GM20431 (cell line): Measurements from ENCODE around the gene CACNA1D.
"Not testable (repeated sequence)": the region's sequence is repeated elsewhere in the genome, so short reads cannot be mapped to it uniquely, and the experiment has no call there.

Experiments used
- in situ Hi-C: fragments of 300-500 bp; cut with MseI, MboI; formaldehyde crosslinking; loops from one replicate; pipeline ENCODE4 v1.15.0; 2020; ENCODE audit warnings: low sequenced_read_pairs; ENCODE audit not compliant: unreplicated experiment

Gene CACNA1D

DNA sequence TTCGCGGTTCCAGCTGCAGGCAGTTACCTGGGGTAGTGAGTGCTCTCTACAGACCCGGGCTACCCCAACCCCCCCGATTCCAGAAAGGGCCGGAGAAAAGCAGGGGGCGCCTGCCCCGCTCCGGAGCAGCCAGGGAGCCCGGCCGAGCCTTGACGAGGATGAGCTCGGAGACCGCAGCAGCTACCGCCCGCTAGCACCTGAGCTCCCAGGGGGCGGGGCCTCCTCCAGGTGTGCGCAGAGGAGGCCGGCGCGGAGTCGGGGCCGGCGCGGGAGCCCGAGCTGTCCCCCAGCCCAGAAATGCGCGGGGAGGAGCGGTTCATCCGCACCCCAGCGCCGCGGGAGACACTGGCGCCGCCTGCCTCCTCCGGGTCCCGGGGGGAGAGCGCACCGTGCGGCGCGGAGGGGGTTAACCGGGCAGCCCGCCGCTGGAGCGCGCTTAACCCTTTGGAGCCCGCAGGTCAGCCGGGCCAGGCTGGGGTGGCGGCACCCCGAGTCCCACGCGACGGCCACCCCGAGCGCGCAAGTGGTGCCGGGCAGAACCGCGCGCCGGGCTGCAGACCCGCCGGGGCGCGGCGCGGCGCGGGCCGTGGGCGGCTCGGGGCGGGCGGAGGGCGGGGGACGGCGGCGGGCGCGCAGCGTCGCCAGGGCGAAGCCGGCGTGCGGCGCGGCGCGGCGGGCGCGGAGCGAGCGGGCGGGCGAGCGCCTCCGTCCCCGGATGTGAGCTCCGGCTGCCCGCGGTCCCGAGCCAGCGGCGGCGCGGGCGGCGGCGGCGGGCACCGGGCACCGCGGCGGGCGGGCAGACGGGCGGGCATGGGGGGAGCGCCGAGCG lies at the start of gene CACNA1D:
Gene CACNA1D (plus strand): TSS at position 649 of the 829 bp plus-strand sequence. CDS start 556 bp downstream, outside the sequence.
- in situ Hi-C loops, result no loop called here

- in situ Hi-C loops, result no loop called here
Measured at GRCh38 chr3:53457068-53457467, 37.3 kb upstream of the CACNA1D start.

GRCh38 chr3:53460326-53460725 lies 34.1 kb upstream of the CACNA1D start:
- in situ Hi-C loops, result no loop called here

GRCh38 chr3:53464424-53464823 lies 30.0 kb upstream of the CACNA1D start:
- in situ Hi-C loops, result no loop called here

GRCh38 chr3:53469758-53470157 lies 24.7 kb upstream of the CACNA1D start:
- in situ Hi-C loops, result not testable (repeated sequence)

GRCh38 chr3:53473422-53473821 lies 21.0 kb upstream of the CACNA1D start:
- in situ Hi-C loops, result no loop called here

- in situ Hi-C loops, result not testable (repeated sequence)
Measured at GRCh38 chr3:53476372-53476771, 18.0 kb upstream of the CACNA1D start.

- in situ Hi-C loops, result not testable (repeated sequence)
Measured at GRCh38 chr3:53477689-53478088, 16.7 kb upstream of the CACNA1D start.

GRCh38 chr3:53478166-53478830 lies 16.1 kb upstream of the CACNA1D start:
- in situ Hi-C loops, result no loop called here

DNA sequence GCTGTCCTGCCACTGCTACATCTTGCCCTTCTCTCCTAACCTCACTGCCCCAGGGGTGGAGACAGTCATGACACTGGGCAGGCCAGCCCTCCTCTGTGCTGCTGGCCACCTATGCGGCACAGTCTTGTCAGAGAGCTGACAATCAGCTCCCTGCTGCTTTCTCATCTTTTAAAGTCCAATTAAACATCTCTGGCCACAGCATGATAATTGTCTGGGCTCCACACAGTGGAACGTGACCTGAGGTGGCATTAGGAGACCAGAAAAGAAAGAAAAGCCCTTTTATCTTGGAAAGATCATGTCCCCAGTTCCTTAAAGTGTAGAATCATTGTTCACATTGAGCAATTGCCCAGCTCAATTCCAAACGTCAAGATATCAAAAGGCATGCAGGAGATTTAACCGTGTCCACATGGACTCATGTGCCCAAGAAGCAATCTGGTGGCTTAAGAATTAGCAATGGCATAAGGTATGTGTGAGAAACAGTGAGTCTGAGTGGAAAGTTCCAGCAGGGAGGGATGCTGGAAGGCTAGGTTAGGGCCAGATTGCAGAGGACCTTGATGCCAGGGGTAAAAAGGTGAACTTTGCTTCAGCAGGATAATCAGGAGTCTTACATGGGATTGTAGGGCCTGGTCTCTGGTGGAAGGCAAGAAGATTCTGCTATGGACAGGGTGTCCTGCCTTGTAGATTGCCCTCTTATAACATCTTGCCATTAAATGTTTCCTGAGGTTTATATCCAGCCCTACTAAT lies 15.3 kb upstream of the CACNA1D start:
- in situ Hi-C loops, result no loop called here

DNA sequence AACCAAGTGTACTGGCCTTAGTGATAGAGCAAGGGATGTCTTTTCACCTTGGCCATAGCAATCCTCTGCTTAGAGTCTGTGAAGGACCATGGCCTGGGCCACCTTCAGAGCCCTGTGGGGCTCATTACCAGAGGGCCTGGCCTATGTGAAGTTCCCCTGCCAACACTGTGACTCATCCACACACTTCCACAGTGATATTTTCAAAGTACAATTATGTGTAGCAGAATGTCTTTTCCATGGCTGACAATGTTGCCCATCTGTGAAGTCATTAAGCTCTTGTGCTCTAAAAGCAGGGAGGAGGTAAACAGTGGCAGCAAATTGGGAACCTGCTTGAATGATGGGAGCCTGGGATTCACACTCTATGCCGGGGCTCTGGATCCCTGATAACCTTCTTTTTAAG lies 12.2 kb upstream of the CACNA1D start:
- in situ Hi-C loops, result no loop called here

DNA sequence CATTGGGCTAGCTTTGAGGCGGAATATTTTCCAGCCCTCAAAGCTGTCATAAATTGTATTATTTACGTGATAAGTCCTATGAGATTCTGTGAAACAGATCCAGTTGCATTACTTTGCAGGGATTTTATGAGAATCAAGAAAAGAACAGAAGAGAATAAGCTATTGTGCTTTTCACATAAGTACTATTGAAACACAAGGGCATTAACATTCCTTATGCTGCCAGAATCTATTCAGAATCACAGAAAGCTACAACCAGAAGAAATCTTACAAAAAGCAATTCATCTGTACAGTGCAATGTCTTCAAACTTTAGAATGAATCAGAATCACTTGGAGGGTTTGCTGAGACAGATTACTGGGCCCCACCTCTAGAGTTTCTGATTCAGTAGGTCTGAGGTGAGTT lies 10.6 kb upstream of the CACNA1D start:
- in situ Hi-C loops, result no loop called here

- in situ Hi-C loops, result no loop called here
Measured at GRCh38 chr3:53484984-53485383, 9.4 kb upstream of the CACNA1D start.

DNA sequence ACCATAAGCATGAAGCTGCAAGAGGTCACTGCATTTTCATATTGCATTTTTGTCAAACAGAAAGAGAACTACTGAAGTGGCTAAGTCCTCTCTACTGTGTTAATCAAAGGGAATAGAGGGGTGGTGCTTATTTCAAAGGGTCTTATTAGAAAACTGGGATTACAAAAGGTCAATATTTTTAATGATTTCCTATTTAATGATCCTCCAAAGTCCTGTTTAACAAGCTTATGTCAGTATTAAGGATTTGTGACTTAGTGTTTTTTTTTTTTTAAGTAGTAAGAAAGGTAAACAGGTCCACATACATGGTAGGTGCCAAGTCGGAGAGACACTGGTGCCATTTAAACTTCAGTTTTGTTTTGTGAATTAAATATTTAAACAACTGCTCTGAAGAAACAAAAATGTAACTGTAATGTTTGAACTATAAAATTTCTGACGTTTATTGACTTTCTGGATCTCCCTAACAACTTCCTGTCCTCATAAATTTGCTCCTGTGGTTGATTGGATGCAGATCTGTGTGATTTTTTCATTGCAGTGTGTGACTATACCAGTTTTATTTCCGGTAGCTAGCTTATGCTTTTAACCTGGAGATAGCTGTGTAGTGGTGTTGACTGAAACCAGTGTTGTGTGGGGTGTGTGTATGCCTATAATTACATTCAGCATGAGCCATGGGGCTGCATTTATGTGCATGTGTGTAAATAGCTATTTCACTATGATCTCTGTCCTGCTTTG lies 8.6 kb upstream of the CACNA1D start:
- in situ Hi-C loops, result no loop called here

DNA sequence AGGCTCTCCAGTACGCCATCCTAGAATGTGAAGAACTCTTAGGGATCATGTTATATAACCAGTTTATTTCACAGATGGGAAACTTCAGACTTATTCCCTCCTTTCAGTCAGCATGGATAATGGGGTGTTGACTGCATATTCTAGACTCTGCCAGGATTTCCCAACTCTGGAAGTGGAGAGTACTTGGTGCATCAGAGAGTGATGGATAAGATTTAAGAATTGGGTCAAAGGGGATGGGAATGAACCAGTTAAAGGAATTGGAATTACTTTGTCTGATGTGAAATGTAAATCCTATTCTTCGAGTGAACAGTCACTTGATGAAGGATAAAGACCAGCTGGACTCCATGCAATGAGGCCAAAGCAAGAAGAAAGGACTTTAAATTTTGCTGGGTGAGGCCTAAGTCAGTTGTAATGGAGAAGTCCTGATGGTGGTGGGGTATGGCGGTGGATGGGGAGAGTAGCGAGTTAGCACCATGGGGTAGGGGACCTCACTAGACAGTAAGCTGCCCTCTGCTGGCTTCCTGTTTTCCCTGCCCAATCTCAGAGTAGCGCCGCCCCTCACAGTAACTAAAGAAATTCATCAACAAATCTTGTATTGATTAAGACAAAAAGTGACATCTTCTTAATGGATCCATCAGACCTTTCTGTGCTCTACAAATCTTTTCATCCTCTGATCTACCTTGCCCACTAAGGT lies 7.3 kb upstream of the CACNA1D start:
- in situ Hi-C loops, result no loop called here

DNA sequence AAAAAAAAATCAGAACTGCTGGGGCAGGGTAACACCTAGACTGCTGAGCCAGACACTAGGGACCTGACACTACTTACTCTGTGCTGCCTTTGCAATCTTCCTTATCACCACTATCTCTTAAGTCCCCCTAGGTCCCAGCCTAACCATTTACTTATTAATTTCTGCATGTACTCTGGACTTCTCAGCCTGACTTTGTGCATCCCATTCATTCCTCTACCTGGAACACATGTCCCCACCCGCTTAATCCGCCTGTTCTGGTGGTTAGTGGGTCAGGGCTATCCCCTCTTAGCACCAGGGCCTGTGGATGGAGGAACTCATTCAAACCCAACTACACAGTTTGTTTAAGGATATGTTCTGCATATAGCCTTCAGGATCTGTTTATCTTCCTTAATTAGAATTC lies 5.0 kb upstream of the CACNA1D start:
- in situ Hi-C loops, result no loop called here

GRCh38 chr3:53489787-53490458 lies 4.5 kb upstream of the CACNA1D start:
- in situ Hi-C loops, result no loop called here

DNA sequence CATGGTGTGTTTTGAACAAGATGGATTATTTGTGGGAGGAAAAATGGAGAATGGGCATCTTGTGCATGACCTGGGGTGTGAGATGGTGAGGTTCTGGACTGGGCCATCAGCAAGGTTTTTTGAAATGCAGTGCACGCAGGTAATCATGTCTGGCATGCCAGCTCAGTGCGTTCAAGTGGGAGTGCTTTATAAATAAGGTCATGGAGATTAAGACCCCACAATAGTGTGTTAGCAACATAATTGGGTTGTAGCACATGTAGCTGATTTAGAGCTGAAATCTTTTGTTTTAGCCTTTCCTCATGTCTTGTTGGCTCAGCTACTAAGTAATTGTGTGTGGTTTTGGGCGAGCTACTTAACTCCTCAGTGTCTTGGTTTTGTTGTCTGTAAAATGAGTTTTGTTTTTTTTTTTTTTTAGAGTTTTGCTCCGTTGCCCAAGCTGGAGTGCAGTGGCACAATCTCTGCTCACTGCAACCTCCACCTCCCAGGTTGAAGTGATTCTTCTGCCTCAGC lies 3.9 kb upstream of the CACNA1D start:
- in situ Hi-C loops, result no loop called here

DNA sequence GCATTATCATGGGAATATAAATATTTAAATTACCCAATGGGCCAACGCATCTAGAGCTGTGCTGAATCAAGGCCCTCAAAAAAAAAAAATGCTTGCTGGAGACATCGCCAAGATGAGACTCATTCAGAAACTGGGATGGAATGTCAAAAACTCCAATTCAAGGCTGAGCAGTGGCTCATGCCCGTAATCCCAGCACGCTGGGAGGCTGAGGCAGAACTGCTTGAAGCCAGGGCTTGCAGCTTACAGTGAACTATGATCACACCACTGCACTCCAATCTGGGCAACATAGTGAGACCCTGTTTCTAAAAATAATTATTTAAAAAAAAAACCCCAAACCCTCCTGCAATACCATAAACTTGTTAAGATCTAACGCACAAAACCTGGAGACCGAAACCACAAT lies 3.1 kb upstream of the CACNA1D start:
- in situ Hi-C loops, result no loop called here
